Measurements from ENCODE around the gene PAK3. TPM values are rescaled to one million over a fixed set of nuclear protein-coding genes. Genes with fewer than 3 reads are reported as not detected.

PAK3 gene
- total and polyA plus RNA-seq, 2 of the 8 experiments (the other 6 are each of a cell fraction or from before 2014, with no cell fraction given), result 0.80 to 7.2 TPM

DNA sequence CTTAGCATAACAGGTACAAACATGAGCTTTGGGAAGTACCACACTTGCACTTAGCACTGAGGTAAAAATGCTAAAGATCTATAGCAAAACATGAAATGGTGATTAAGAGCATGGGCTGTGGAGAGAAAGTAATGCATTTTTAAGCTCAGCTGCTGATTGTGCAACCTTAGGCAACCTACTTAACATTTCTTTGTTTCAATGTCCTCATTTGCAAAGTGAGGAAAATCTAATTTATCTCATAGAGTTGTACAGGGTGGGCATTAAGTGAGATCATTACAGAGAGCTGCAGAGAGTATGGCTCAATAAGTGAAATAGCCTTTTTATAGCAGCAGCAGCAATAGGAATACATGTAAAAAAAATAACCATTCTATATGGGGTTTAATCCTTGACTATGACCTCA is 87.0 kb downstream of the PAK3 start (continued):
- TF ChIP-seq, protein P1, sequence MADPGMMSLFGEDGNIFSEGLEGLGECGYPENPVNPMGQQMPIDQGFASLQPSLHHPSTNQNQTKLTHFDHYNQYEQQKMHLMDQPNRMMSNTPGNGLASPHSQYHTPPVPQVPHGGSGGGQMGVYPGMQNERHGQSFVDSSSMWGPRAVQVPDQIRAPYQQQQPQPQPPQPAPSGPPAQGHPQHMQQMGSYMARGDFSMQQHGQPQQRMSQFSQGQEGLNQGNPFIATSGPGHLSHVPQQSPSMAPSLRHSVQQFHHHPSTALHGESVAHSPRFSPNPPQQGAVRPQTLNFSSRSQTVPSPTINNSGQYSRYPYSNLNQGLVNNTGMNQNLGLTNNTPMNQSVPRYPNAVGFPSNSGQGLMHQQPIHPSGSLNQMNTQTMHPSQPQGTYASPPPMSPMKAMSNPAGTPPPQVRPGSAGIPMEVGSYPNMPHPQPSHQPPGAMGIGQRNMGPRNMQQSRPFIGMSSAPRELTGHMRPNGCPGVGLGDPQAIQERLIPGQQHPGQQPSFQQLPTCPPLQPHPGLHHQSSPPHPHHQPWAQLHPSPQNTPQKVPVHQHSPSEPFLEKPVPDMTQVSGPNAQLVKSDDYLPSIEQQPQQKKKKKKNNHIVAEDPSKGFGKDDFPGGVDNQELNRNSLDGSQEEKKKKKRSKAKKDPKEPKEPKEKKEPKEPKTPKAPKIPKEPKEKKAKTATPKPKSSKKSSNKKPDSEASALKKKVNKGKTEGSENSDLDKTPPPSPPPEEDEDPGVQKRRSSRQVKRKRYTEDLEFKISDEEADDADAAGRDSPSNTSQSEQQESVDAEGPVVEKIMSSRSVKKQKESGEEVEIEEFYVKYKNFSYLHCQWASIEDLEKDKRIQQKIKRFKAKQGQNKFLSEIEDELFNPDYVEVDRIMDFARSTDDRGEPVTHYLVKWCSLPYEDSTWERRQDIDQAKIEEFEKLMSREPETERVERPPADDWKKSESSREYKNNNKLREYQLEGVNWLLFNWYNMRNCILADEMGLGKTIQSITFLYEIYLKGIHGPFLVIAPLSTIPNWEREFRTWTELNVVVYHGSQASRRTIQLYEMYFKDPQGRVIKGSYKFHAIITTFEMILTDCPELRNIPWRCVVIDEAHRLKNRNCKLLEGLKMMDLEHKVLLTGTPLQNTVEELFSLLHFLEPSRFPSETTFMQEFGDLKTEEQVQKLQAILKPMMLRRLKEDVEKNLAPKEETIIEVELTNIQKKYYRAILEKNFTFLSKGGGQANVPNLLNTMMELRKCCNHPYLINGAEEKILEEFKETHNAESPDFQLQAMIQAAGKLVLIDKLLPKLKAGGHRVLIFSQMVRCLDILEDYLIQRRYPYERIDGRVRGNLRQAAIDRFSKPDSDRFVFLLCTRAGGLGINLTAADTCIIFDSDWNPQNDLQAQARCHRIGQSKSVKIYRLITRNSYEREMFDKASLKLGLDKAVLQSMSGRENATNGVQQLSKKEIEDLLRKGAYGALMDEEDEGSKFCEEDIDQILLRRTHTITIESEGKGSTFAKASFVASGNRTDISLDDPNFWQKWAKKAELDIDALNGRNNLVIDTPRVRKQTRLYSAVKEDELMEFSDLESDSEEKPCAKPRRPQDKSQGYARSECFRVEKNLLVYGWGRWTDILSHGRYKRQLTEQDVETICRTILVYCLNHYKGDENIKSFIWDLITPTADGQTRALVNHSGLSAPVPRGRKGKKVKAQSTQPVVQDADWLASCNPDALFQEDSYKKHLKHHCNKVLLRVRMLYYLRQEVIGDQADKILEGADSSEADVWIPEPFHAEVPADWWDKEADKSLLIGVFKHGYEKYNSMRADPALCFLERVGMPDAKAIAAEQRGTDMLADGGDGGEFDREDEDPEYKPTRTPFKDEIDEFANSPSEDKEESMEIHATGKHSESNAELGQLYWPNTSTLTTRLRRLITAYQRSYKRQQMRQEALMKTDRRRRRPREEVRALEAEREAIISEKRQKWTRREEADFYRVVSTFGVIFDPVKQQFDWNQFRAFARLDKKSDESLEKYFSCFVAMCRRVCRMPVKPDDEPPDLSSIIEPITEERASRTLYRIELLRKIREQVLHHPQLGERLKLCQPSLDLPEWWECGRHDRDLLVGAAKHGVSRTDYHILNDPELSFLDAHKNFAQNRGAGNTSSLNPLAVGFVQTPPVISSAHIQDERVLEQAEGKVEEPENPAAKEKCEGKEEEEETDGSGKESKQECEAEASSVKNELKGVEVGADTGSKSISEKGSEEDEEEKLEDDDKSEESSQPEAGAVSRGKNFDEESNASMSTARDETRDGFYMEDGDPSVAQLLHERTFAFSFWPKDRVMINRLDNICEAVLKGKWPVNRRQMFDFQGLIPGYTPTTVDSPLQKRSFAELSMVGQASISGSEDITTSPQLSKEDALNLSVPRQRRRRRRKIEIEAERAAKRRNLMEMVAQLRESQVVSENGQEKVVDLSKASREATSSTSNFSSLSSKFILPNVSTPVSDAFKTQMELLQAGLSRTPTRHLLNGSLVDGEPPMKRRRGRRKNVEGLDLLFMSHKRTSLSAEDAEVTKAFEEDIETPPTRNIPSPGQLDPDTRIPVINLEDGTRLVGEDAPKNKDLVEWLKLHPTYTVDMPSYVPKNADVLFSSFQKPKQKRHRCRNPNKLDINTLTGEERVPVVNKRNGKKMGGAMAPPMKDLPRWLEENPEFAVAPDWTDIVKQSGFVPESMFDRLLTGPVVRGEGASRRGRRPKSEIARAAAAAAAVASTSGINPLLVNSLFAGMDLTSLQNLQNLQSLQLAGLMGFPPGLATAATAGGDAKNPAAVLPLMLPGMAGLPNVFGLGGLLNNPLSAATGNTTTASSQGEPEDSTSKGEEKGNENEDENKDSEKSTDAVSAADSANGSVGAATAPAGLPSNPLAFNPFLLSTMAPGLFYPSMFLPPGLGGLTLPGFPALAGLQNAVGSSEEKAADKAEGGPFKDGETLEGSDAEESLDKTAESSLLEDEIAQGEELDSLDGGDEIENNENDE (IDR thresholded peaks at IDR 0.05; ENCODE audit: insufficient replicate concordance, low read length), result no peak
- TF ChIP-seq SP2 (IDR thresholded peaks at IDR 0.05; ENCODE audit: low read length), result no peak
